ENCODE measurements around the gene YPEL3.
"Not testable (repeated sequence)": the region's sequence is repeated elsewhere in the genome, so short reads cannot be mapped to it uniquely, and the experiment has no call there.

Gene YPEL3

GRCh38 chr16:30117768-30118167 lies 21.8 kb upstream of the YPEL3 start:
- no peak for FAIRE-seq
- DNase-seq (ENCODE audit: insufficient read length, low spot score), result no peak

GRCh38 chr16:30116291-30117207 lies 20.5 kb upstream of the YPEL3 start:
- FAIRE-seq, result no peak
- no peak for DNase-seq (ENCODE audit: insufficient read length, low spot score)

GRCh38 chr16:30115238-30115637 lies 19.2 kb upstream of the YPEL3 start:
- DNase-seq (ENCODE audit: insufficient read length, low spot score) (no peak), FAIRE-seq (no peak)

- not testable (repeated sequence) for FAIRE-seq; DNase-seq (ENCODE audit: insufficient read length, low spot score)
These were observed 18.8 kb upstream of the YPEL3 start for GRCh38 chr16:30114833-30115232.

- DNase-seq (ENCODE audit: insufficient read length, low spot score) (no peak), FAIRE-seq (no peak)
These were observed 18.4 kb upstream of the YPEL3 start for GRCh38 chr16:30114411-30114810.

GRCh38 chr16:30113711-30114333 lies 17.8 kb upstream of the YPEL3 start:
- no peak for DNase-seq (ENCODE audit: insufficient read length, low spot score)
- no peak for FAIRE-seq

- FAIRE-seq, result no peak
- no peak for DNase-seq (ENCODE audit: insufficient read length, low spot score)
These were observed 17.2 kb upstream of the YPEL3 start, which contains the start of gene GDPD3 for GRCh38 chr16:30113031-30113710. Gene GDPD3 (minus strand): TSS chr16:30113537. CDS start chr16:30113478, 59 bp downstream.

GRCh38 chr16:30112197-30113030 lies 16.4 kb upstream of the YPEL3 start:
- no peak for FAIRE-seq
- peak; percentile 74 for DNase-seq (ENCODE audit: insufficient read length, low spot score)

GRCh38 chr16:30110661-30111060 lies 14.6 kb upstream of the YPEL3 start:
- no peak for DNase-seq (ENCODE audit: insufficient read length, low spot score)
- FAIRE-seq, result no peak

GRCh38 chr16:30108059-30108850 lies 12.2 kb upstream of the YPEL3 start:
- no peak for FAIRE-seq

GRCh38 chr16:30104492-30104891 lies 8.5 kb upstream of the YPEL3 start:
- no peak for DNase-seq (ENCODE audit: insufficient read length, low spot score)
- FAIRE-seq, result no peak

More at GRCh38 chr16:30108059-30108850, 12.2 kb upstream of the YPEL3 start:
- no peak for DNase-seq (ENCODE audit: insufficient read length, low spot score)

GRCh38 chr16:30104090-30104489 lies 8.1 kb upstream of the YPEL3 start:
- DNase-seq (ENCODE audit: insufficient read length, low spot score), result no peak
- no peak for FAIRE-seq

GRCh38 chr16:30096862-30097563 lies 1.0 kb upstream of the YPEL3 start:
- no peak for FAIRE-seq
- no peak for DNase-seq (ENCODE audit: insufficient read length, low spot score)

GRCh38 chr16:30095166-30096078 lies 591 bp downstream of the YPEL3 start:
- DNase-seq (ENCODE audit: insufficient read length, low spot score) (no peak), FAIRE-seq (no peak)

GRCh38 chr16:30094541-30095165 lies 1.4 kb downstream of the YPEL3 start:
- FAIRE-seq (no peak), DNase-seq (ENCODE audit: insufficient read length, low spot score) (no peak)

- FAIRE-seq (peak; percentile 90), DNase-seq (ENCODE audit: insufficient read length, low spot score) (peak; percentile 90)
These were observed 3.5 kb downstream of the YPEL3 start for GRCh38 chr16:30092373-30093010.

Measured in GM19239 (cell line).